Stimulated activated CD8-positive, alpha-beta memory T cell treated with anti-CD3 and anti-CD28 coated beads, Interleukin-12 subunit alpha, Interleukin-12 subunit beta, amount 100 ng/mL, for 1 hour (primary cell): ENCODE data around the gene FAM81B.

Source experiments
- DNase-seq: peaks from one replicate; pipeline ENCODE4 v3.0.0-alpha.2; 2020; ENCODE audit warnings: low read depth

Gene FAM81B

DNA sequence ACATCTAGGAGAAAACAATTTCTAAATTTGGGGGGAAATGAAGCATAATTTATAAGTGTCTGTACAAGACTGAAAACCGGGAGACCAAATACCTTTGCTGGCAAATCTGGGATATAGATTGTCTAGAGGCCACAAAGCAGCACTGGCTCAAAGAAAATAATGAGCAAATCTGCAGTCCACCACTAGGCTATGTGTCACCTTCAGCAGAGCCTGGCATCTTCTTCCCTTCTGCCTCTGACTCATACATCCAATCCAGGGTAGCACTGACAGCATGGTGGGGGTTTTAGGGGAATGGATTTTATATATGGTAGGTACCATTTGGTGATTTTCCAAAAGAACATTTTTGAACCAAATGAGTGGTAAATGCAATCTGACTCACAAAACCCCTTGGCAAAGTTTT is 12.8 kb downstream of the FAM81B start:
- DNase-seq = no peak

DNA sequence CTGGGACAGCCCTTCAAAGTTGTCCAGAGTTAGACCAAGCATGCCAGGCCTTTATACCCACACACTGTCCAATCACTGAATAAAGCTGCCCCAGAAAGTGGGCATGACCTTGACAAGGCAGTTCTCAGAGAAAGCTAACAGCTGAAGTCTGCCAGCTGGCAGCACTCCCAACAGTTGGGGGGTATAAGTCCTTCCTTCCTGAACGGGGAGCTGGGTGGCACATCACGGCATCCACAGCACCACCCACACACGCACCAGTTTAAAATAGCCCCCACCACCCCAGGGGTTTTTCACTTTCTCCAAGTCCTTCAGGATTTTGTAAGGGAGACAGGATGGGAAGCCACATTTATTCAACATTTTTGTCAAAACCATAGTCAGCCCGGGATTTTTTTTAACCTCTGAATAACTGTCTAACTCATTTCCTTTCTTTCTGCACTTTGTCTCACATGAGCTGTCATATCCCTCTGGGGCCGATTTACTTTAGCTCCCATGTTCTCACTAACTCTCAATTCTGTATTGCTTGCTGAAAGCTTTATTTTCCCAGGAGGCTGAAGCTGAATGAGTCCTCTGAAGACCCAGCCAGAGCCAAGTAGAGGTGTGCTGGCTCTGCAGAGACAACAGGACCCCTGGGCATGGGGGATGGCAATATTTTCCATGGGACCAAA is 15.4 kb downstream of the FAM81B start:
- no peak for DNase-seq

DNA sequence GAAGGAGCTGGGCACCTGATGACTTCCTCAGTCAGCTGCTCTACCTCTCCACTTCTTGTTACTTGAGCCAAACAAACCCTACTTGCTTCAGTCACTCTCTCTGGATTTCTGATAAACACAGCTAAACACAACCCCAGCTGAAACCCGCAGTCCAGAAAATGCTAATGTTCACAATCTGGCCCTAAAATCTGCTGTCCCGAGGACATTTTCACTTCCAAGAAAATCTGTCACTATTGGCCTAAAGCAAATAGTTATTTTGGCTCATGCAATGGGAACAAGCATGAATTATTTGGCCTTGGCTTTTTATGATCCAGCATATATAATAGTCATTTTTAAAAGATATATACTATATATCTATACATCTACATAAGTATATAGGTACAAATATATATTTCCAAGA is 19.1 kb downstream of the FAM81B start:
- DNase-seq = no peak

DNA sequence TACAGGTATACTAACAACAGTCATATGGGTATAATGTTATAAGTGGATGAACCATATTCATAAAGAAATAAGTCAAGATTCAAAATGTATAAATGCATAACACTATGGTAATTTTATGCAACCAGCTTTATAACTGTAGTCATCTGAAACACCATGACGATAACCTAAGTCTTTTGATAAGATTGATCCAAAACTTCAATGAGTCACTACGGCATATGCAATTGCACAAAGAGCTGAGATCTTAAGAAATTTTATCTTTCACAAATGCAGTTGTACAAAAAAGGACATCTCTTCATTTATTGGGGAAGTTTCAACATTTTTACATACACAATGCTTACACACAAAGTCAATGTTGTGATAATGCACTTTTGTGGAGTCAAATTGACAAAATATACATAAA is 20.3 kb downstream of the FAM81B start:
- no peak for DNase-seq

DNA sequence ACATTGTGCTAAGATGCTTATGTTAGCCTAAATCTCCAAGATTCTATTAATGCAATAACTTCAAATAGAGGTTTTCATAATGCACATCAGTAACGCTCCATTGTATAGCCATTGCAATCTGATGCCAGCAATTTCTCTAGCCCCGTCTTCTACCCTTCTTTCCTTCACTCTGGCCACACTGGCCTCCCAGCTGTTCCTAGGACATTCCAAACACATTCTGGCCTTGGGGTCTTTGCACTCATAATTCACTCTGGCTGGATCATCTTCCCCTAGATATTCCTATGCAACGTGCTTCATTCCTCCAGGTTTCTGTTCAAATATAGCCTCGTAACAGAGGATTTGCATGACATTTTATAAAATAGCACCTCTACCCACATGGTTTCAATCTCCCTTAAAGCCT is 23.3 kb downstream of the FAM81B start:
- no peak for DNase-seq

DNA sequence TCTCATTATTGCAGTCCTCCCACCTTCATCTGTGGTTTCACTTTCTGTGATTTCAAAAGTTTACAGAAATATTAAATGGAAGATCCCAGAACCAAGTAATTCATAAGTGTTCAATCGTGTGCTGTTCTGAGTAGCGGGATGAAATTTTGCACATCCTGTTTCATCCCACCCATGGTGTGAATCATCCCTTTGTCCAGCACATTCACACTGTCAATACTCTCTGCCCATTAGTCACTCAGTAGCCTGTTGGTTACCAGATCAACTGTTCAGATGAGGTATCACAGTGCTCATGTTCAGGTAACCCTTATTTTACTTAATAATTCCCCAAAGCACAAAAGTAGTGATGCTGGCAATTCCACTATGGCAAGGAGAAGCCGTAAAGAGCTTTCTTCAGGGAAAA is 26.8 kb downstream of the FAM81B start:
- no peak for DNase-seq

DNA sequence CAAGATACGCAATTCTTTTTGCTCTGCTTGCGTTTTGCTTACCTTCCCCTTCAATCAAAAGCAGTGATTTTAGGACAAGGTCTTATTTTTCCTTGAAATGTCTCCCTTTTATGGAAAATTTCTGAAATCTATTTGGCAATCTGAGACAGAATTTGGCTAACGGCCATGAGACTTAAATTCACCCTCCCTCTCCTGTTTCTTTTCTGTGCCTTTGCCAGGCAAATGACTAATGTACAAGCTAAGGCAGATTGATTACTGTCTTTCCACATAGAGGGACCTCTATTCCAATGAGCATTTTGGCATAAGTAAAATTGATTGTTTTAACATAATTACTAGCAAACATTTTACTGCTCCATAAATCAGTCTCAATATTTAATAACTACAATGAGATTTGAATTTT is 31.7 kb downstream of the FAM81B start:
- DNase-seq = no peak

DNA sequence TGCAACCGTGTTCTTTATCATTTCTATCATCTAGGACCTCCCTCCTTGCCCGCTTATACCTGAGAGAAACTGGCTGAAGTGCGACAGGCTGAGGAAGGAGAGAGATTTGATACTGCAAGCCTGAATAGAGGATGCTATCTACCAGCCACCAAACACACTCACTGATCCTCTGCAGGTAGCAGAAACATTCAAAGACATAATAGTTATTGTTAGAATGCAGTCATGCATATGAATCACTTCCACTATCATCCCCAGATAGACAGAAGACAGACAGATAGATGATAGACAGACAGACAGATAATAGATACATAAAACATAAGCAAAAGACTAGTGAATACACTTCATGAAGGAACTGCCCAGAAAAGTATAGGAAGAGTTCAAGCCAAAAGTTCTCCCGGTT is 32.9 kb downstream of the FAM81B start:
- no peak for DNase-seq

DNA sequence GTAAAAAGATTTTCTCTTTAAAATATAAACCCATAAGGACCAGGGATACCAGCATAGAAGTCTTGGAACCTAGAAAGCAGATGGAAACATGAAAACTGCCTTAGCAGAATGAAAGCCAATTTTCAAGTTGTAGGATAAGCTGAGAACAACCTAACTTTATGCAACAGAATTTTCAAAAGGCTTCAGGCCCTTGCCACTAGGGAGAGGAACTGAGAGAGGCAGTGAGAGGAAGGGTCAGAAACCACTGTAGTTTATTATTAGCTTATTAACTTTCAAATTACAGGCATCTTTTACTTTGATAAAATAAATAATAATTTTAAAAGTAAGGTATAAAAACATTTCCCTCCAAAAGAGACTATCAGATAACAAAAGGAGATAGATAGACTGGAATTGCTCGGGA is 33.4 kb downstream of the FAM81B start:
- DNase-seq = no peak

DNA sequence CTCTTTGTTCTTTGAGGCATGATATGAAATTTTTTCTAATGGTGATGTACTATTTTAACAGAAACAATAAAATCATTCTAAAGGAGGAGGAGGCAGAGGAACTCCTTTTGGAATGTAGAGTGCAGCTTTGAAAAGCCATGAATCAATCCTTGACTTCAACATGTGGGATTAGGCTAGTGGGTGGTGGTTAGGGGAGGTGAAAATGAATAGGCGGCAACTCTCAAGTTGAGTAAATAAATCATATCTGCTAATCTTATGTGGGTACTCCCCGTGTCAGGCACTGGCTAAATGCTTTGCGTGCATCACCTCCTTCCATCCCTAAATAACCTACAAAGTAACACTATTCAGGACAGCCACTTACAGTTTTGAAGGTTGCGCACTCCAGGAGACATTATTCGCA is 35.1 kb downstream of the FAM81B start:
- no peak for DNase-seq

DNA sequence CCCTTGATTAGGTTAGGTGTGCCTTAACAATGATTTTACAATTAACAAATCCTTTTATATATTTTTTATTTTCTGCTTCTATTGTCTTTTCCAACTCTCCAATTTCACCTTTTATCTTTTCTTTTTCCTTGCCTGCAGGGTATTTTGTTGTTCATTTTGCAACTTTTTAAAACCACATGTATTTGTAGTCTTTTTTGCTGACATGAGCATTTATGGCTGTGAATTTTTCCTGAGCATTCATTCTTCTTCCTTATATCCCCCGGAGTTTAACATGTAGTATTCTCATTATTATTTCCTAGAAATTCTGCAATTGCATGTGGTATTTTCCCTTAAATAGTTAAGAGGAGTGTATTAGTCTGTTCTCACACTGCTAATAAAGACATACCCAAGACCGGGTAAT is 41.6 kb downstream of the FAM81B start:
- DNase-seq = no peak

DNA sequence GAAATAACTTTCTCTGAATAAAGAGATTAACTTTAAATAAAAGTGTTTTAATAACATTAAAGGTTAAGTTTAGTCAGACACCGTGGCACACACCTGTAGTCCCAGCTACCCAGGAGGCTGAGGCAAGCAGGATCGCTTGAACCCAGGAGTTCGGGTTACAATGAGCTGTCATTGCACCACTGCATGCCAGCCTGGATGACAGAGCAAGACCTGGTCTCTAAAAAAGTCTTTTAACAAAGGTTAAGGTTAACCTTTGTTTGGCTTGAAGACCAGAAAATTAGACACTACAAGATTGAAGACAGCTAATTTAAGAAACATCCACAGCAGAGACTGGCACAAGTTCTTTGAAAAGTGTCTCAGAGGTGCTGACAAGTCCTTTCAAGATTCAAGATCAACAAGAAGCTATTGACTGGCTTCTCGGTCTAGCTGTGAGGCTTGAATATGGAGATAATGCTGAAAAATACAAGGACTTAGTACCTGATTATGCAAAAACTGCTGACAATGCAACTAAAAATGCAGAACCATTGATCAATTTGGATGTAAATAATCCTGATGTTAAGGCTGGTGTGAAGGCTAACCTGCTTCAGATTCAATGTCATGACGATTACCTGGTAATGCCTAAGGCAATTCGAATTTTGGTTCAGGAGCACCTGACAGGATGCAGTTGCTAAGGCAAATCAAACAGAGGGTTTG is 48.8 kb downstream of the FAM81B start:
- DNase-seq = no peak

DNA sequence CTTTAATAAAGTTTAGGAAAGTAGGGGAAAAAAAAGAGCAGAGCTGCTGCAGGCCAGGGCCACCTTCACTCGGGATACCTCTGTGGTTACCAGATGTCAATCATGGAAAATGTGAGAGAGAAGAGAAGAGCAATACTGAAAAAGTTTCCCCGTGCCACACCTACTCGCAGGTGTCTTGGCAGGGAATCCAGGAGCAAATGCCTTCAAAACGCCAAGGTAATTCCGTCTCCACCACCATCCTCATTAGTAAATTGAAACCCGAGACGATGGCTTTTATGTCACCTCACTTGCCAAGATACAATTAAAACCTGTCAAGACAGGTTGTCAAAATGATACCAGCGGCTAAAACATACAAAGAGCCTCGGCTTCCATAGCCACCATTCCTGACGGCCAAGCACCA is 49.7 kb downstream of the FAM81B start:
- DNase-seq = no peak

DNA sequence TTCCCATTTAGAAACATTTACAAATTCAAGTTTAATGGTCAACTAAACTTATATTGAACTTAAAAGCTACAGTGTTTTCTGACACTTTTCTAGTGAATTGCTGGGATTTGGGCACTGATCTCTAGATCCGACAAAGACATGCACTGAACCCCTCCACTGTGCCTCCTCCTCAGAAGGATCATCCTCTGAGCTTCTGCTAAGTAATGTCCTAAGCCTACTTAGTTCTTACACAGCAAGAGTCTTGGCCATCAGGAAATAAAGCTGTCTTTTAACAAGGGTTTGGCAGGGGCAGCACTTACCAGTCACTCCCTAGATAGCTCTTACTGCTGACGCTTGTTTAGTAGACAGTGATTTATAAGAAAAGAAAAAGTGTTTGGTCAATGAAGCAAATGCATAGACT is 50.5 kb downstream of the FAM81B start:
- DNase-seq = no peak

DNA sequence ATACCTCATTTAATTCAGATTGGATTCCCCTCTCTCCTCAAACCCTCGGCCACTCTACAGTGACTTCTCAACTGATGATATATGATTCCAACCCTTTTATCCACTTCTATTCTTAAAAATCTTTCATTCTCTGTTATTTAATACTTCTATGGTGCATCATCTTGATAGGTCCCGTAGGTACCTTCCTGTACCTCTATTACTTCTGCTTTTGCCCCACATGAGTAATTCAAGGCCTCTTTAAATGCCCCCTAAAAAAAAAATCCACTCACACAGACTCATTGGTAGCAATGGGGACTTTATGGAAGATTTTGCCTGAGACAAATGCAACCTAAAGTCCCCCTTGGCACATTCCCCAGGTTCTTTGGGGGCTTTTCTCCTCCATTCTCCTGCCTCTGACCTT is 54.3 kb downstream of the FAM81B start:
- no peak for DNase-seq

DNA sequence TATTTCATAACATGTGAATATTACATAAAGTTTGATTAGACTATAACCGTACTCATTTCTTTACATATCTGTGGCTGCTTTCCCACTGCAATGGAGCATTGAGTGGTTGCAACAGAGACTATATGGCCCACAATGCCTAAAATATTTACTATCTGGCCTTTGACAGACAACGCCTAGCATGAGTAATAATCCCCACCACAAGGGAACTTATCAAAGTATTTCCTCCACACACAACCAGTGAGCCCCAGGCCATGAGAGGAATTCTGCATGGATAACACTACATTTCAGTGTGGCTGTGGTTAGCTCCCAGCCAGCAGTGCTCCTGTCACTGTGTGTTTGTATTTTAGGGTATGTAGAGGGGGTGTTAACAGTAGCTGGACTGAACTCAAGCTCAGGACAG is 54.8 kb downstream of the FAM81B start:
- DNase-seq = no peak

DNA sequence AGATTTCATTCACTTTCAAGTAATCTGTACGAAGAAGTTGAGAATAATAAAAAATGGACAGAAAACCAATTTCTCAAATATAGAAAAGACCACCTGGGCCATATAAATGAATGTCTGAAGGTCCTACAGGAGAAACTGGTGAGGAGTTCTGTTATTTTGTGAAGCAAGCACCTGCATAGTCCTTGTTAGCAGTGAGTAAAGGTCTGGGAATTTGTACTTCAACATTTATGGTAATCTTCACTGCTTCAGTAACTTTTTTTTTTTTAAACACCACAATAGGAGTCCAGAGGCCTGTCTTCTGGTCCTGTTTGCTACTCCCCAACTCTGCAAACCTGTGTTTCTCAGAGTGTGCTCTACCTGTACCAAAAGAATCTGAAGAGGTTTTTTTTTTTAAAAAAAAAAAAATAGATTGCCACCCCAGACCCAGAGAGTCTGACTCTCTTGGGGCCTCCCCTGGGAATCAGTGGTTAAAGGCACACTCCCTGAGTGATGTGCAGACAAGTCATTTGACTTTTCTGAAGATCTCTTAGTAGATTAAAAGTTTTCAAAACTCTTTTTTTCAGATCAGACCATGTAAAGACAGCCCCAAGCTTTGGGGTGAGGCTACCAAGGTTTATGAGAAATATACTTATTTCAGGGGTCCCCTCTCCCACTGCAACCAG is 55.5 kb downstream of the FAM81B start:
- DNase-seq = no peak

DNA sequence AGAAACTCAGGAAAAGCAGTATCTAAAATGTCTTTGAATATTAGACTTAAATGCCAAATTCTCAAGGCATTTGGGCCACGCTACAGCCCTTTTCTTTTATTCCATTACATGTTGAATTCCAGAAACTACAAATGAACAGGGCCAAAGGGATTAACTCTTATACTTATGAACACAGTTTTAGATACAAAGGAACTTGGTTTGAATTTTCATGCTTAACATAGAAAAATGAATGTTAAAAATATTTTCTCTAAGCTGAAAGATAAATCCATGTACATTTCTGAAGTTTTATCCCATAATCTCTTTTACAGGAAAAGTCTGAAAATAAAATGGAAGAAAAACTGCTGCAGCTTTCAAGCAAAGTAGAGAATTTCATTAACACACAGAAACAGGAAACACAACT is 56.8 kb downstream of the FAM81B start:
- no peak for DNase-seq

DNA sequence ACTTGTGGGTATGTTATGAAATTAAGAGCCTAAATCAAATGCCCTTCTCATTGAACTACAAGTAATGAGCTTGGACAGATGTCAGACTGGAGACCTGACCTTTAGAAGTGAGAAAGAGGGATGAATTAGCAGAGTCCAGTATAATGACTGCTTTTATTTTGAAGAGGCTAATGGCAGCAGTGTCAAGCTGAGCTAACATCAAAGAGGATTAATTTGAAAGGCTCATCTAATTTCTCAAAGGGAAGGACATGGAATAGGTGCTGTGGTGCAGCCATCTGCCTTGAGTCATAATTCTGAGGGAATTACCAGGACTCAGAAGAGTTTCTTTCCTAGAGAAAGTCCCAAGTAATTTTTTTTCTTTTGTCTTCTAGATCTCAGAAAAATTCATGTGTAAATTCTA is 57.6 kb downstream of the FAM81B start:
- no peak for DNase-seq

DNA sequence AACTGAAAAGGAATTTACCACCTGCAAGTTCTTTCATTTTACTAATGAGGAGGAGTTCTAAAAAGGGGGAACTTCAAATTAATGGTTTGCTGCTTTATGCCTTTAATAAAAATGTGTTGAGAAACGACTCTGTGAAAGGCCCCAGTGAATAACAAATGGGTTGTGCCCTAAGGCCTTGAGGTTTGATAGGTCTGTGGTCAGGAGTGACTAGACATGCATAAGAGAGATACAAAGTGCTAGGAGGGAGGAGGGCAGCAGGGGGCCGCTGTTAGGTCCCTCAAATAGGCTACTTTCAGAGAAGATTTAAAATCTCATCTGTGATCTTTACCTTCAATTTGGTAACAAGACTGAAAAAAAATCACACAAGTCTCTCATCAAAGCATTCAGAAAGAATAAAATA is 58.3 kb downstream of the FAM81B start:
- DNase-seq = no peak

DNA sequence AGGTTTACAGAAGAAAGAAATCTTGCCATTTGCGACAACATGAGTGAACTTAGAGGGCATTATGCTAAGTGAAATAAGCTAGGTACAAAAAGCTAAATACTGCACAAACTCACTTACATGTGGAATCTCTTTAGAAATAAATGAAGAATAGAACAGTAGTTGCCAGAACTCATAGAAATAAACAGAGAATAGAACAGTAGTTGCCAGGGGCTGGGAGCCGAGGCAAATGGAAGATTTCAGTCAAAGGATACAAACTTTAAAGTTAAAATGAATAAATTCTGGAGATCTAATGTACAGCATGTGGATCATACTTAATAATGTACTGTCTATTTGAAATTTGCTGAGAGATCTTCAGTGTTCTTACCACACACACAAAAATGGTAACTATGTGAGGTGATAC is 63.4 kb downstream of the FAM81B start:
- DNase-seq = no peak

DNA sequence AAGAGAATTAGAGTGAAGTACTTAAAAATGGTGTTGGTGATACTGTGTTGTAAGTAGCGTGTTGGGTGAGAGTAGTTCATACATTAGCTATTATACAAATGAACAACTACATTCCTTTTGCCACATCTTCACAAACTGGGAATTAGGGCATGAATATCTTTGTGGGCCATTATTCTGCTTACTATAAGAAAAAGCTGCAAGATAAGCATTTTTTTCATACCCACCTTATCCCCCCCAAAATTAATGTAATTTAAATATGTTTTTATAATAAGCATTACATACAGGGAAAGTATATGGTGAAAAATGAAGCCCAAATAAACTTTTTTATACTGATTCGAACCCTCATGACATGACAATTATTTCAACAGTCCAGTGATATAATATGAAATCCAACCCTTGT is 69.5 kb downstream of the FAM81B start:
- no peak for DNase-seq

DNA sequence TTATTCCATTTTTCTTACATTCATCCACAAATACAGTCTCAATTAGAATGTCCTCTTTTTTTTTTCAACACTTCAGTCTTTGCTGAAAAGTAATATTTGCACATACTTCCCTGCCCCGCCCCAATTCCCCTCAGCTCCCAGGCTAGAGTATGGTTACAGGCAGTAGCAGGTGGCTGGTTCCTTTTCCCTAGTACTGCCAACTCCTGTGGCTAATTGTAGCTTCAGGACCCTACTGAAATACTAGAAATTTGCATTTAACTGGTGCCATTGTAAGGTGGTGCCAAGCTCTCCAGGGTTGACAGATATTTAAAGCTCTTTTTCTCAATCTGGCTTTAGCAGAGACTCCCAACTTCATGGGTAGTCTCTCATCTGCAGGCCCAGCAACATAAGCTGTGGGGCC is 80.3 kb downstream of the FAM81B start:
- no peak for DNase-seq

DNA sequence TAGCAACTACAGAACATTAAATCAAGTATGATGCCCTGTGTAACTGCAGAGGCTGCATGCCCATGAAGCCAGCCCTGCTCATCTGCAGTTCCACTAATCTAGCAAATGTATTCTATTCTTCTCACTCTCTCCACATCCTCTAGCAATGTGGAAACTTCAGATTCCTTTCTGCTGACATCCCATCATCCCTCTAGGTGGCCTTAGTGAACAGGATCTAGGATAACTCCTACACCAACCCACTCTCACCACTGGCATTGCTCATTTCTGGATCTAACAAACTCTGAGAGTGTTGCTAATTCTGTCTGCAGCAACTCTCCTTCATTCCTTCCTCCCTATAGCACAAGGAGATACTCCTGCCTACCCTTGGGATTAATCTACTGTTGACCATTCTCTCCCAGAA is 80.8 kb downstream of the FAM81B start:
- DNase-seq = no peak
